KMS-11 (cell line): Measurements from ENCODE around the gene CKAP2L.

Experiments
- H2AFZ ChIP-seq: fragments of 200-600 bp; sonication (generic); 2 replicates; pipeline ENCODE4 v1.6.1; 2016; ENCODE audit warnings: antibody characterized with exemption, mixed run types, low read depth
- H3K27ac ChIP-seq: fragments of 200-600 bp; sonication (generic); 2 replicates; pipeline ENCODE4 v1.6.1; 2016; ENCODE audit warnings: mild to moderate bottlenecking, mixed run types
- H3K27me3 ChIP-seq: fragments of 200-600 bp; sonication (generic); 2 replicates; pipeline ENCODE4 v1.6.1; 2017; ENCODE audit warnings: mild to moderate bottlenecking, low read depth, mixed run types, moderate library complexity; ENCODE audit not compliant: insufficient read depth
- H3K36me3 ChIP-seq: fragments of 200-600 bp; sonication (generic); 2 replicates; pipeline ENCODE4 v1.6.1; 2017; ENCODE audit warnings: mild to moderate bottlenecking, mixed run types; ENCODE audit not compliant: insufficient read depth
- H3K4me1 ChIP-seq: fragments of 200-600 bp; sonication (generic); 2 replicates; pipeline ENCODE4 v1.6.1; 2016; ENCODE audit warnings: mild to moderate bottlenecking, low read depth, mixed run types; ENCODE audit not compliant: poor library complexity, severe bottlenecking
- H3K4me2 ChIP-seq: fragments of 200-600 bp; sonication (generic); 2 replicates; pipeline ENCODE4 v1.7.0; 2016; ENCODE audit warnings: mild to moderate bottlenecking, mixed run types
- H3K4me3 ChIP-seq: fragments of 200-600 bp; sonication (generic); IDR thresholded peaks from 2 replicates; pipeline ENCODE4 v1.6.1; 2017; ENCODE audit warnings: low read depth, low read length, mixed read lengths; ENCODE audit not compliant: insufficient read depth
- H3K79me2 ChIP-seq: fragments of 200-600 bp; sonication (generic); 2 replicates; pipeline ENCODE4 v1.6.1; 2016; ENCODE audit warnings: low read depth, mixed run types; ENCODE audit not compliant: insufficient read depth
- H3K9ac ChIP-seq: fragments of 200-600 bp; sonication (generic); 2 replicates; pipeline ENCODE4 v1.6.1; 2016; ENCODE audit warnings: mild to moderate bottlenecking, mixed run types
- H4K20me1 ChIP-seq: fragments of 200-600 bp; sonication (generic); 2 replicates; pipeline ENCODE4 v1.6.1; 2016; ENCODE audit warnings: mild to moderate bottlenecking, mixed run types; ENCODE audit not compliant: insufficient read depth
- TF ChIP-seq, protein P1 (sequence below): fragments of 200-600 bp; sonication (generic); conservative IDR thresholded peaks from 2 replicates; pipeline ENCODE4 v1.6.1; 2017; ENCODE audit warnings: low read depth, mild to moderate bottlenecking, antibody characterized with exemption, low read length, moderate library complexity, mixed read lengths

The CKAP2L gene

DNA sequence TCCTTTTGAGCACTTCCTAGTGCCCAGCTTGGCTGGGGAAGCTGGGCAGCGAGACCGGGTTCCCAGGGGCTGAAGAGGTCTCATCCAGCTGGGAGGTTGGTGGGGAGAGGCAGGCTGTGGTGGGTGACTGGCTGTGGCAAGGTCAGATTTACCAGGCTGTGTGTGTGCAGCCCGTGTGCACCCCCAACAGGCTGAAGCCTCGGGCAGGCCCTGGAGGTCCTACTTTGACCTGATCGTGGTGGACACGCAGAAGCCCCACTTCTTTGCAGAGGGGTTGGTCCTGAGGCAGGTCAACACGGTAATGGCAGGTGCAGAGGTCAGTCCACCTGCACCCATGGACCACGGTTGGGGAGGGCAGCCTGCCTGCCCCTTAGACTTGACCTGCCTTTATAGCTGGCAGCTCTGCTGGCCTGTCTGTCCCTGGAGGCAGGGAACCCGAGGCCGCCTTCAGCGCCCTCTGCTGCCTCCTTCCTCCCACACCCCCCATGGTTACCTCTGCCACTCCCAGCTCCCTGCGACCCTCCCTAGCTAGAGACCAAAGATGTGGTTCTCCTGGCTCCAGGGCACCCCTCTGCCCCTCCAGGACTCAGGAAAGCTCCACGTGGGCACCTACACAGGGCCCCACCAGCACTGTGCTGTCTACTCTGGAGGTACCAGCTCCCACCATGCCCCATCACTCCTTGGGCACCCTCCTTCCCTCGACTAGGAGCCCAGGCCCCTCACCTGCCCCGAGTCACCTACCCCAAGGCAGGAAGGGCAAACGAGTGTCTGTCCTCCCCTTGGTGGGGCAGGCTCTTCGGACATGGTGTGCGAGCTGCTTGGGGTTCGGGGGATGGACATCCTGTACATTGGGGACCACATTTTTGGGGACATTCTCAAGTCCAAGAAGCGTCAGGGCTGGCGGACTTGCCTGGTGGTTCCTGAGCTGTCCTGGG is 39.6 kb downstream of the CKAP2L start:
- TF ChIP-seq, protein P1, sequence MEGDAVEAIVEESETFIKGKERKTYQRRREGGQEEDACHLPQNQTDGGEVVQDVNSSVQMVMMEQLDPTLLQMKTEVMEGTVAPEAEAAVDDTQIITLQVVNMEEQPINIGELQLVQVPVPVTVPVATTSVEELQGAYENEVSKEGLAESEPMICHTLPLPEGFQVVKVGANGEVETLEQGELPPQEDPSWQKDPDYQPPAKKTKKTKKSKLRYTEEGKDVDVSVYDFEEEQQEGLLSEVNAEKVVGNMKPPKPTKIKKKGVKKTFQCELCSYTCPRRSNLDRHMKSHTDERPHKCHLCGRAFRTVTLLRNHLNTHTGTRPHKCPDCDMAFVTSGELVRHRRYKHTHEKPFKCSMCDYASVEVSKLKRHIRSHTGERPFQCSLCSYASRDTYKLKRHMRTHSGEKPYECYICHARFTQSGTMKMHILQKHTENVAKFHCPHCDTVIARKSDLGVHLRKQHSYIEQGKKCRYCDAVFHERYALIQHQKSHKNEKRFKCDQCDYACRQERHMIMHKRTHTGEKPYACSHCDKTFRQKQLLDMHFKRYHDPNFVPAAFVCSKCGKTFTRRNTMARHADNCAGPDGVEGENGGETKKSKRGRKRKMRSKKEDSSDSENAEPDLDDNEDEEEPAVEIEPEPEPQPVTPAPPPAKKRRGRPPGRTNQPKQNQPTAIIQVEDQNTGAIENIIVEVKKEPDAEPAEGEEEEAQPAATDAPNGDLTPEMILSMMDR = no peak
- no peaks in the 10 kb centered on the region for H3K27me3 ChIP-seq
- H3K4me1 ChIP-seq = no peaks in the 10 kb centered on the region
- no peak overlapping the region for H3K27ac ChIP-seq
- no peak overlapping the region for H3K4me2 ChIP-seq
- no peaks in the 10 kb centered on the region for H3K36me3 ChIP-seq
- no peaks in the 10 kb centered on the region for H4K20me1 ChIP-seq
- H3K79me2 ChIP-seq = no peaks in the 10 kb centered on the region
- H2AFZ ChIP-seq = no peak overlapping the region
- H3K4me3 ChIP-seq = no peak overlapping the region
- H3K9ac ChIP-seq = no peak overlapping the region

GRCh38 chr2:112723995-112724394 is 40.4 kb downstream of the CKAP2L start:
- H3K27ac ChIP-seq = no peak overlapping the region
- no peak overlapping the region for H3K4me2 ChIP-seq
- no peak overlapping the region for H3K9ac ChIP-seq
- no peaks in the 10 kb centered on the region for H4K20me1 ChIP-seq
- no peak overlapping the region for H3K4me3 ChIP-seq
- H2AFZ ChIP-seq = no peak overlapping the region
- H3K36me3 ChIP-seq = no peaks in the 10 kb centered on the region
- no peaks in the 10 kb centered on the region for H3K4me1 ChIP-seq
- TF ChIP-seq, protein P1 = no peak
- H3K27me3 ChIP-seq = no peaks in the 10 kb centered on the region
- H3K79me2 ChIP-seq = no peaks in the 10 kb centered on the region

DNA sequence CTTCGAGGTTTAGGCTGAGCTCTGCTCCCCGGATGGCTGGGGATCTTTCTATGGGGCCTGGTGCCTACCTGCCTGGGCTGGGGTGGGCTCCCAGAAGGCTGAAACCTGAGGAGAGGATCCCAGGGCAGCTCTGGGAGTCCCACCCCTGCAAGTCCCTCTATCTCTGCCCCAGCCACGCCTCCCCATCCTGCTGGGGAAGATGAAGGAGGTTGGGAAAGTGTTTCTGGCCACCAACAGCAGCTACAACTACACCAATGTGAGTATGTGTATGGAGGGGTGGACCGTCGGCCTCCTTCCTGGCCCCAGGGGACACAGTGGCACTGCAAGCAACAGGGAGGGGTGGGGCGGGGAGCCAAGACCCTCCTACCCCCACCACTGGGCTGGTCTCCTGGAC is 40.9 kb downstream of the CKAP2L start:
- no peaks in the 10 kb centered on the region for H3K79me2 ChIP-seq
- H3K4me3 ChIP-seq = no peak overlapping the region
- H3K4me2 ChIP-seq = no peak overlapping the region
- no peaks in the 10 kb centered on the region for H3K4me1 ChIP-seq
- no peaks in the 10 kb centered on the region for H4K20me1 ChIP-seq
- H2AFZ ChIP-seq = no peak overlapping the region
- TF ChIP-seq, protein P1 = no peak
- H3K27ac ChIP-seq = no peak overlapping the region
- no peaks in the 10 kb centered on the region for H3K27me3 ChIP-seq
- no peak overlapping the region for H3K9ac ChIP-seq
- no peaks in the 10 kb centered on the region for H3K36me3 ChIP-seq

DNA sequence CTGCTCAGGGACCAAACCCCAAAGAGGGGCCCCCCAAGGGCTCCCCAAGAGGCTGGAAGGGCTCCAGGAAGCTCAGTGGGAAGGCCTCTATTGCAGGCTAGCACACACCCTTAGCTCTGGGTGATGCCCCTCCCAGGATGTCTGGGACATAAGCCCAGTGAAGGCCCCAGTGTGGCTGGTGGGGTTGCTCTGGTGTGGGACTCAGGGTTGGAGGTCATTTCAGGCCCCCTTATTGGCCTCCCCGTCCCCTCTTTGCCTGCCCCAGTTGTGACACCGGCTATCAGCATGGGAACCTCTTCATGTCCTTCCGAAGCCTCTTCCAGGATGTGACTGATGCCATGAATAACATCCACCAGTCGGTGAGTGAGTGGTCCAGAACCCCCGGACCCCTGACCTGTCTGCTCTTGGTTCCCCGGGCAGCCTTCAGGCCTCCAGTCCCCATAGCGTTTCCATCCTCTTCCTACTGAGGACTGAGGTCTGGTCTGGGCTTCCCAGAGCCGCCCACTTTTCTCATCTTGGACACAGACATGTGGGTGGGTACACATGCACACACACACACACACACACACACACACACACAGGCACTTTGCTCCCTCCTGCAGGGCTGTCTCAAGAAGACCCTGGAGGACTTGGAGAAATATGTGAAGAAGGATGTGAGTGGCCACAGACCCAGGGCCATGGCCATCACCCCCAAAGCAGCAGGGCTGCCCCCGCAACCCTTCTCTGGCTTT is 41.4 kb downstream of the CKAP2L start:
- H3K79me2 ChIP-seq = no peaks in the 10 kb centered on the region
- H3K27ac ChIP-seq = no peak overlapping the region
- TF ChIP-seq, protein P1 = no peak

More for the DNA sequence above, 41.4 kb downstream of the CKAP2L start:
- no peaks in the 10 kb centered on the region for H4K20me1 ChIP-seq
- H3K9ac ChIP-seq = no peak overlapping the region
- no peak overlapping the region for H3K4me3 ChIP-seq
- no peaks in the 10 kb centered on the region for H3K27me3 ChIP-seq
- no peak overlapping the region for H2AFZ ChIP-seq
- H3K4me1 ChIP-seq = no peaks in the 10 kb centered on the region
- no peaks in the 10 kb centered on the region for H3K36me3 ChIP-seq
- no peak overlapping the region for H3K4me2 ChIP-seq
